ENCODE data around the gene CACNA1A.
A peak's percentile ranks its signal among the peaks of the same experiment; 100 is the strongest.
"Not testable (repeated sequence)": the region's sequence is repeated elsewhere in the genome, so short reads cannot be mapped to it uniquely, and the experiment has no call there.

Gene CACNA1A
- 0.24 to 0.54 (median 0.34) reads per million in 4 donors for total RNA-seq

DNA sequence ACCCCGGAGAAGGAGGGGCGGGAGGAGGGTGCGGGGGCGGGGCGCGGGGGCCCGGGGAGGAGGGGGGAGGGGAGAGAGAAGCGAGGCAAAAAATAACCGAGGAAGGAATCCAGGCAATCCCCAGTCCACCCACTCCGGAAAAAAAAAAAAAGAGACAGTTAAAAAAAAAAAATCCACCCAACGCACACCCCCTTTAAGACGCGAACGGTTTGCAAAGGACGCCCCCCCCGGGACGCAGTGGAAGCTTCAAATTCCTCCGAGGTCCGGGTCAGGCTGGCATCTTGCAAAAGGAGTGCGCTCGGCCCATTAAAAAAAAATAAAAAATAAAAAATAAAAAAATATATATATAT, at the start of gene CACNA1A:
CACNA1A (minus strand) TSS at position 9 of the 350 bp plus-strand sequence. CDS start 255 bp downstream, outside the sequence.
- DNase-seq = no peak

DNA sequence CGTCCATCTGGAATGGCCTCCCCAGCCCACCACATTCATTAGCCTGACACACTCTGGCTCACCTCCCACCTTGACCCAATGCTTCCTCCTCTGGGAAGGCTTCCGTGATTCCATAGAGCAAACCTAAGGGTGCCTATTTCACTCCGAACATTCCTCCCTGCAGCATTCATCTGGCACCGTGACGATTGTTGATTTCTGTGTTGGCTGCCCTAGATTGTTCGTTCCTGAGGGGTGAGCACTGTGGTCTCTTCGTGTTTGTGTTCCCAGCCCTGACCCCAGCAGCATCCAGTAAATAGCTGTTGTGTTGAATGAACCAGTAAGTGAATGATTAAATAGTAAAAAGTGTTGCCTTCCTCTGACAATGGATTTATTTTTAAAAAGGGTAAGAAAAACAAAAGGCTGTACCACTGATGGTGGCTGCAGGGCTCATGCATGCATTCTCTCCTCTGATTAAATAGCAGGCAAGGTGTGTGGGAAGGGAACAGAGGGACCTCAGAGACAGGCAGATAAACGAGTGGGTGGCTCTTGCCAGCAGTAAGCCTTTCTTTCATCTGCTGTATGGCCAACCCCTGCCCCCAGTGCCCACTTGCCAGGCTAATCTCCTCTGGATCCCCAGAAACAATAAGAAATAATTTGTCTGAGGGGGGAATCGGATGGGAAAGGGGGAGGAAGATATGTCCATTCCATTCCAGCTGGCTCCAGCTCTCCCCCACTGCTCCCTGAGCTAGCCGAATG, 48.4 kb upstream of the CACNA1A start:
- DNase-seq = no peak

DNA sequence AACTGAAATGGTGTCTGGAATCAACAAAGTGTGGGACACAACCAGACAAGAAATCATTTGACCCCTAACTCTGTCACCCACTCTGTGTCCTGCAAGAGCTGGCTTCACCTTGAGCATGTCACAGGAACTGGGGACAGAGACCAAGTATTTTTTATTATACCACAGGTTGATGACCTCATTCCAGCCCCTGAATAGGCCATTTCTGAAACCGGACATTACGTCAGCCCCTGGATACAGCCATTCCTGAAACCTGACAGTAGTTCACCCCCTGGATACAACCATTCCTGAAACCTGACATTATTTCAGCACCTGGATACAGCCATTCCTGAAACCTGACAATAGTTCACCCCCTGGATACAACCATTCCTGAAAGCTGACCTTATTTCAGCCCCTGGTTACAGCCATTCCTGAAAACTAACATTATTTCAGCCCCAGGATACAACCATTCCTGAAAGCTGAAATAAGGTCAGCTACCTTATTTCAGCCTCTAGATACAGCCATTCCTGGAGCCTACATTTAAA, 47.7 kb upstream of the CACNA1A start:
- no peak for DNase-seq

DNA sequence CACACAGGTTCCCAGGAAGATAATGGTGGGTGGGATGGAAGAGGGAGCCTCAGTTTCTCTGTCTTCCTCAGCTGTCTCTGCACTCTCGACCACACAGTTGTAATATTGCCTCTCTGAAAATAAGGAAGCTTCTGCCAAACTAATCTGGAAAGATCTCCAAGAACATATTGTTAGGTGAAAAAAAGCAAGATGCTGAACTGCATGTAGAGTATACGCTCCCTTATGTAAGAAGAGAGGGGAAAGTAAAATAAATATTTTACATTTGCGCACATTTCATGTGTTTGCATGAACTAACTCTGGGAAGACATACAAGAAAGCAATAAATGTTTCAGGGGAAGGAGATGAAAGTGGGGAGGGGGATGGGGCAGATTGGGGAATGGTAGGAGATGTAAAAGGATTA, 41.9 kb upstream of the CACNA1A start:
- DNase-seq = no peak

DNA sequence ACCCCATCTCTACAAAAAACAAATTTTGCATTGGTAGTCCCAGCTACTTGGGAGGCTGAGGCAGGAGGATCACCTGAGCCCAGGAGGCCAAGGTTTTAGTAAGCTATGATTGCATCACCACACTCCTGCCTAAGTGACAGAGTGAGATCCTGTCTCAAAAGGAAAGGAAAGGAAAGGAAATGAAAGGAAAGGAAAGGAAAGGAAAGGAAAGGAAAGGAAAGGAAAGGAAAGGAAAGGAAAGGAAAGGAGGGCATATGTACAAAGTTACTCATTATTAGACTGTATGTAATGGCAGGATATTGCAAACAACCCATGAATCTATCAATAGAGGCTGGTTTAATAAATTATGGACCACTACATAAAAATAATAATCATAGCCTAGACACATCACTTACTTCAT, 40.8 kb upstream of the CACNA1A start:
- DNase-seq = no peak

DNA sequence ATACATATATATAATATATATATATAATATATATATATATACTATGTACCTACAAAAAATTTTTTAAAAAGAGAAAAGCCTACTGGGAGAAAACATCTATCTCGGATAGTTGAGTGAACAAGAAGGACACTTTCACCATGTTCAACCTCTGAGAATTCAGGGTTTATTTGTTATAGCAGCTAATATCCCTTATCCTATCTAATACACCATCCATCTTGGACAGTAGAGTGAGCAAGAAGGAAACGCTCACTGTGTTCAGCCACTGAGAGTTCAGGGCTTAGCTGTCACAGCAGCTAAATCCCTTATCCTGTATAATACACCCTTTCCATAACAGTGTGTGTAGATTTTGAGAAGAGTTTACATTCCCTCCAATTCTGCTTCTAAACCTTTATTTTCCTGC, 38.1 kb upstream of the CACNA1A start:
- DNase-seq = no peak

DNA sequence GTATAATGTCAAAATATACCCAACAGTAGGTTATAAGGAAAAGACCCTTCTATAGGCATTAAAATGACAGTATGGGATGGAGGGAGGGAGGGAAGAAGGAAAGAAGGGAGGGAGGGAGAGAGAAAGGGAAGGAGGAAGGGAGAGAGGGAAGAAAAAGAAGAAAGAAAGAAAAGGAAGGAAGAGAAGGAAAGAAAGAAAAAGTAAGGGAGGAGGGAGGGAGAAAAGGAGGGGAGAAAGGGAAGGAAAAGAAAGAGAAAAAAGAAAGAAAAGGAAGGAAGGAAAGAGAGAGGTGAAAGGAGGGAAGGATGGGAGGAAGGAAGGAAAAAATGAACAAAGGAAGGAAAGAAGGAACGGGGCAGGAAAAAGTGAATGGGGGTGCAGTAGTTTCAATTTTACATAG, 35.3 kb upstream of the CACNA1A start:
- no peak for DNase-seq

DNA sequence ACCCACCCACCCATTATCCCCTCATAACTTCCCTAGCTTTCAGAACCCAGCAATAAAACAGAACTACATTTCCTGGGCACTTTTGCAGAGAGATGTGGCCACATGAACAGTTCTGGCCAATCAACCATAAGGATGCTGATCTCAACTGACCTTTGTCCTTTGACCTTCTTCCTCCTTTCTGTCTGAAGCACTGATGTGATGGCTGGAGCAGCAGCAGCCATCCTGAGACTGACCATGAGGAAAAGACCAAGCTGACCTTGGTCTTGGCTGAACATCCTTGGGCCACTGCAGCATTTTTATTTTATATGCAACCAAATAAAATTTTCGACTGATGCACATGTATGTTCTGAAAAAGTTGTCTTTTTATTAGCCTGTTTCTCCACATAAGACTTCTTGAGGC, 33.1 kb upstream of the CACNA1A start:
- DNase-seq = no peak

DNA sequence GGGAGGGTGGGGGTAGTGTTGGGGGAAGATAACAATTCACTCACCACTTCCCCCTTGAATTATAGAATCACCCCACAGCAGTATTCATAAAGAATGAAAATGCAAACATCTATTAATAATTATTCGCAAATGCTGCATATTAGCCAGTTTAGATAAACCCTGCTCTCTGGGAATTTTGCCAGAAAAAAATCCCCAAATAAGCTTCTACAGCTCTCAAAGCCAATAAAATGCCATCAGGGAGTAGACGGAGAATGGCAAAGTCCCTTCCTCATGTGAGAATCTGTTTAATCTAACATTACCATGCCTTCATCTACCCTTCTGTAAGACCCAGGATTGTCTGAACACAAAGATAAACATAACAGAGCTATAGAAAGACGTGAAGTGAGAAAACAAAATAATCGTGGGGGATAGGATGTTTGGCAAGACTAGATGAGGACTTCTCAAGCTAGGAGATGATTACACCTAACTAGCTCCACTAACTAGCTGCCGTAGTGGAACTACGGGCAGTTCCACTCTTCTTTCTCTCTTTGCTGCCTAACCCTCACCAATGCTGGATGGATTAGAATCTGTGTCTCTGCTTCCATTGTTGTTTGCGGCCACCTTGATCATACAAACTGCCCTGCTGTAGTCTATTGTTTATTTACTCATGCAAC, 32.4 kb upstream of the CACNA1A start:
- DNase-seq = no peak

DNA sequence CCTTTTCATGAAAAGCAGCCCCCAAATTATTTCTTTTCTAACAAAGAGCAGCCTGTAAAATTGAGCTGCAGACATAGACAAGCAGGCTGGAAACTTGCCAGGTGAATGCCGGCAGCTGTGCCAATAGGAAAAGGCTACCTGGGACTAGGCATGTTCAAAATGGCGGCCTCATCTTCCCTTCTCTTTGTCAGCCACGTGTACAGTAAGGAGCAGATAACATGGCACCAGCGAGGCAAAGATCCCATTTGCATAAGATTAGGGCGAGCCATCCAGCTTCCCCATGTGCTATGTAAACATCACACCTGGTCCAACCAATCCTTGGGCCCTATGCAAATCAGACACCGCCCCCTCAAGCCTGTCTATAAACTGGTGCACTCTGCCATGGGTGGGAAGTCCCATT, 31.2 kb upstream of the CACNA1A start:
- DNase-seq = no peak

DNA sequence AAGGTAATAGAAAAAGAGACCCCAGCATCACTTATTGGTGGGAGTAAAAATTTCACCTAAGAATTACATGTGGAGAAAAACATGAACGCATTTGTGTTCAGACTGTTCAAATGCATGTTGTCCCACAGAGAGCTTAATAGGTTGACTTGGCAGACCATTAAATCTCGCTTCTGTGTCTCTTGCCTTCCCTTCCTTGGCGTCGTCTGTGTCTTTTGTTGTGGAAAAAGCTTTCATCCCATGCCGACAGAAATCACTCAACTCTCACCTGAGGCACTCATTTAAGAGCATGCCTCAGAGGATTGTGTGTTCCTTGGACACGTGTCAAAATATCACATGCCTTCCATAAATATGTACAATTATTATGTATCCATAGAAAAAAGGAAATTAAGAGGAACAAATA, 24.4 kb upstream of the CACNA1A start:
- DNase-seq = no peak

DNA sequence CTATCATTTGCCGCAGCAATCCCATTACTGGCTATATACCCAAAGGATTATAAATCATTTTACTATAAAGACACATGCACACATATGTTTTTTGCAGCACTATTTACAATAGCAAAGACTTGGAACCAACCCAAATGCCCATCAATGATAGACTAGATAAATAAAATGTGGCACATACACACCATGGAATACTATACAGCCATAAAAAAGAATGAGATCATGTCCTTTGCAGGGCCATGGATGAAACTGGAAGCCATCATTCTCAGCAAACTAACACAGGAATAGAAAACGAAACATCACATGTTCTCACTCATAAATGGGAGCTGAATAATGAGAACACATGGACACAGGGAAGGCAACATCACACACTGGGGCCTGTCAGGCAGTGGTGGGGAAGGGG, 23.4 kb upstream of the CACNA1A start:
- DNase-seq = not testable (repeated sequence)

DNA sequence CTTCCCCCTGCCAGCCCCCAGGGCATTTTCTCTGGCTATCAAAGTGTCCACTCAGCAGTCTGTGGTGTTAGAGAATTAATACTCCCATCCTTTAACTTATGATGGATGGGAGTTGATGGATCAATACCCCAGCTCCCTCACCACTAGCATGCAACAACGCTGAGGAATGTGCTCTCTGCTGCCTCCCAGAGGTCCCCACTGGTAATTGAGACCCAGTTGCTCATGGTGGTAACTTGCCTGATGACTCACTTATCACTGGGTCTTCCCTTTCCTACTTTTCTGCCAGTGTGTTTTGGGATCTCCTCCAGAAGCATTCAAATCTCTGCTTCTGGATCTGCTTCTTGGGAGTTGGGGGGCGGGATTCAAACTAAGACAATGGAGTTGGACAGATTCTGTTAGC, 20.3 kb upstream of the CACNA1A start:
- no peak for DNase-seq

DNA sequence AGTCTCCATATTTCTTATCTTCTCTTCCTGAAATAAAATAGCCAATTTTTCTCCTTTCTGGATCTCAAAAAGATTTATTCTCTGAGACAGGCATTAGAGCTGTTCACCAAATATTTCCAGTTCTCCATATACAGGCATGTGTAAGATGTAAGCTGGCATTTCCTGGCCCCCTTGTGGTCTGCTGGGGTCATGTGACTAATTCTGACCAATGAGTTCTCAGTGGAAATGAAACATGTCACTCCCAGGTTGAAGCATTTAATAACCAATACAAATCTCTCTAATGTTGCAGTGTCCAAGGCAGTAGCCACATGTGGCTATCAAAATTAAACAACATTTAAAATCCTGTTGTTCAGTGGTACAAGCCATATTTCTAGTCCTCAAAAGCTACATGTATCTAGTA, 14.8 kb upstream of the CACNA1A start:
- no peak for DNase-seq

DNA sequence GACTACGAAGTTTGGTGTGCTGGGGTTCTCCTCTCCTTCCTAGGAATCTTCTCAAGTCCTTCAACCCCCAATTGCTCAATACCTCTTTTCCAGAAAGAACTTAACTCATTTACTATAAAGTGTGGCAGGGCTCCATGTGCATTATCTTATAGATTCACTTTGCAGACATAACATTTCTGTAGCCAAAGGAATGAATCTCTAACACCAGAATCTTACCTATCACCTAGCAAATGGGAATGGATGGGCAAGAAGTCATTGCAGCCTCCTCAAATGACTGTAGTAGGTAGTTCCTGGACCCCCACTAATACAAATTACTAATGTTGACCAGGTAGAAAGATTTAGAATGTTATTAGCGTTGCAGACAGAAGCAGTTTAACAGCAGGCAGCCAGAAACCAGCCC, 5.7 kb upstream of the CACNA1A start:
- DNase-seq = no peak

DNA sequence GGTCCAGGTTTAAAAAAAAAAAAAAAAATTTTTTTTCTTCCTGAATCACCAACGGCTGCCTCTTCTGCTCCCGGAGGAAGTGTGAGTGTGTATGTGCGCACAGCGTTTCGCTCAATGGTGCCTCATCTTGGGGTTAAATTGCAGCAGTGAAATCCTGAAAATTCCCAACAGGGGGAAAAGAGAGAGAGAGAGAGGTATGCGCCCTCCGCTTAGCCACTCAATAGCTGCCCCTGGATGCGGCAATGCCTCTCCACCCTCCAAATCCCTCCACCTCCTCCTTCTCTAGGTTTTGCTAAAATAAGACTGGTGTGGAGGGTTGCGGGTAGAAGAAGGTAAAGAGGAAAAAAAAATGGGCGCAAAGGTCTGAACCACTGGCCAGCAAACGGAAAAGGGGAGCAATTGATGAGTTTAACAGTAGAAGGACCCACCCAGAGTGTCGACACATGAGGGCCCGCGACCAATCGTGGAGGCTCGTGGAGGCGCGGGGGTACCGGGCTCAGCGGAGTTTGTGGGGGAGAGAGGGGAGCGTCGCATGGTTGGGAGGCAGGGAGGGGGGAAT, 853 bp upstream of the CACNA1A start:
- DNase-seq = no peak

DNA sequence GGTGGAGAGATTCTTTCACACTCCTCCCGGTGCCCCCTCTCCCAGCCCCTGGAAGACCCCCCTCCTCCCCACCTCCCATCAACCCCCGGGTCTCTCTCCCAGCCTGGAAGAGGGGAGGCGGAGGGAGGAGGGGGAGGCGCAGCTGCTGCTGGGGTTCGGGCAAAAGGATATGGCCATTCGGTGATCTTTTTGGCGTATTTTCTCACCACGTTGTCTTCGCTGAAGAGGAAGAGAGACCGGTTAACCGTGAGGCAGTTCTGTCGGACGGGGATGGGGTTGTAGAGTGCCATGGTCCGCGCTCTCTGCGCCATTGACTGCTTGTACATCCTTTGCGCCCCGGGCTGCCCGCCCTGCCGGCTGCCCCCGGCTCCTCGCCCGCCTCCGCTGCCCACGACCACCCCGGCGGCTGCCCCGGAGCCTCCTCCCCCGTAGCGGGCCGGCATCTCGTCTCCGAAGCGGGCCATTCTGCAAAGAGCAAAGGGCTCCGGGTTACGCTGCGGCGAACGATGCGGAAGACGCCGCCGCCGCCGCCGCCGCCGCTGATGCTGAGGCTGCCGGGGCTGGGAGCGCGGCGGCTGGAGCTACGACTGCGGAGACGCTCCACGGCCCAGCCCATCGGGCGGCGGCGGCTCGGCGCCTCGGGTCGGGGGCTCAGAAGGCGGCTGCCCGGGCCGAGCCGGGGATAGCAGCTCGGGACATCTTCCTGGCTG, 363 bp downstream of the CACNA1A start:
- DNase-seq = peak in 2 of 5 donors; percentile 1 to 4

DNA sequence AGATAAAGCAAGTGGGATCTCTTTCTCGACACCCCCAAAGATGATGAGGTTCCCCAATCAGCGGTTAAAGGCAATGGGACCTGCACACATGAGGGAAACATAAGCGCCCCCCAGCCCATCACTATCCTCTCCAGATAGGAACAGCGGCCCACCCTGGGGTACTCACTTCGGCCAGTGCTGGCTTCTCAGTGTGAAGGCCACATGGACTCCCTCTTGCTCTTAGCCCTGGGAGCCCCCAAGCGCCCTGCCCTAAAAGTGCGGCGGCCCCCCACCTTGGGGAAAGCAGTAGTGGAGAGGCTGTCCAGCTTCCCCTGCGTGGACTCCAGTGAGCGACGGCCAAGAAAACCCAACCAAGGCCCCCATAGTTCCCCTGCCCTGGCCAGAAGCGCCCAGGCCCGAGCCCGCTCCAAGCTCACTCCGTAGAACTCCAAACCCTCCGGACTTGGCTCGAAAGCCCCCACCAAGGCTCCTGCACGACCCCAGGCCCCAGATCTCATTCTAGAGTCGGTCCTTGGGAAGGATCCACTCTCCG, 1.0 kb downstream of the CACNA1A start:
- DNase-seq = no peak

DNA sequence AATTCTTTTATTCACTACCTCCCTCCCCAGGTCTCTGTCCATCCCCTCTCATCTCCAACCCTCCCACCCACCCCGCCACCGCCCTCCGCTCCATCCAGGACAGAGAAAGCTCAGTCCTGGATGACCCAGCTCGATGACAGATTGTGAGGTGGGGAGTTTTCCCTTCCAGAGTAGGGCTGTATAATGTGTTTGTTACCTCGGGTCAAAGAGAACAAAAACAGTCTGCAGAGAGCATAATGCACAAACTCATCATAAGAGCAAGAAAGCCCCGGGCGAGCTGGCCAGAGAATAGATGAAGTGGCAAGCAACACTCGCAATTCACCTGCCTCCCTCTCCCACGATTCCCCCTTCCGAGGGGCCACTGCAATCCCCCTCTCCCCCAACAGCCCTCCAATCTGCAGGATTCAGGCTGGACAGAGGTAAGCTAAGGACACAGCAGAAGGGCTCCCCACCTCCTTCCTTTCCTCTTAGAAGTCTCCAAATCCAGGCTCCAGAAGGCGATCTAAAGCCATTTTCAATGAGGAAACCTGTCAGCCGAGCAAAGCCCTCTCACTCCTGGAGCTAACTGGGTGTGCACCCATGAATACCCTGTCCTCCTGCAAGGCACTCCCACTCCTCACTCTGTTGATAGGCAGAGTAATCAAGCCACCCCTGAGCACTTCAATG, 2.6 kb downstream of the CACNA1A start:
- no peak for DNase-seq

DNA sequence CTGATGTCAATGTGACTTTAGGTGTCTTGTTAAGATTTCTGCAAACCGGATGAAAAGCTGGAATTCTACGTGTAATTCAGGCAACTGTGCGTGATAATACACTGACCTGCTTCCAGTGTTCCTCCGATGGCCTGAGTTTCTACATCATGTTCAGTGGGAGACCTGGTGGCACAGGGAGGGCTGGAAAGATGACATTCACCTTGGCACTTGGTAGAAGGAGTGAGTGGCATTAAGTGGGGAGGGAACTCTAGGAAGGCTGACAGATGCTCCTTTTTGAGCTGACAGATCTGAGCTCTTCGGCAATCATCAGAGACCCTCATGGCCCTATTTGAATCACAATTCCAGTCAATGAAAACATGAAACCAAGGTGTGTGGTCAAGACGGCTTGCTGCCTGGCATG, 4.0 kb downstream of the CACNA1A start:
- DNase-seq = no peak

DNA sequence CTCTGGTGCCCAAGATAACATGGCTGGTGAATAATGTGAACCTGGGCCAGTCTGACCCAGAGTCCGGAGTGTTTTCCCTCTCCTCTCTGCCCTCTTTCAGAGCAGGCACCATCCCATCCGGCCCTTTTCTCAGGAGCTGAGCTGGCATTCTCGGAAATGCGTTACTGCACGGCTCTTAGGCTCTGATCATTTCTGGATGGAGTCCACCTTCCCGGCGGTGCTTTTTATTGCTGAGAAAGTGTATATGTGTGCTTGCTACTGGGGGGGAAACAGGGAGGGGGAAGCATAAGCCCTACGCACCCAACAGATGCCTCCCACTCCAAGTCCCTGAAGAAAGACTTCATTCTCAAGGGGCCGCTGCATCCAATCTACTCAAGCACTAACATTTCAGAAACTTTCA, 6.6 kb downstream of the CACNA1A start:
- no peak for DNase-seq

DNA sequence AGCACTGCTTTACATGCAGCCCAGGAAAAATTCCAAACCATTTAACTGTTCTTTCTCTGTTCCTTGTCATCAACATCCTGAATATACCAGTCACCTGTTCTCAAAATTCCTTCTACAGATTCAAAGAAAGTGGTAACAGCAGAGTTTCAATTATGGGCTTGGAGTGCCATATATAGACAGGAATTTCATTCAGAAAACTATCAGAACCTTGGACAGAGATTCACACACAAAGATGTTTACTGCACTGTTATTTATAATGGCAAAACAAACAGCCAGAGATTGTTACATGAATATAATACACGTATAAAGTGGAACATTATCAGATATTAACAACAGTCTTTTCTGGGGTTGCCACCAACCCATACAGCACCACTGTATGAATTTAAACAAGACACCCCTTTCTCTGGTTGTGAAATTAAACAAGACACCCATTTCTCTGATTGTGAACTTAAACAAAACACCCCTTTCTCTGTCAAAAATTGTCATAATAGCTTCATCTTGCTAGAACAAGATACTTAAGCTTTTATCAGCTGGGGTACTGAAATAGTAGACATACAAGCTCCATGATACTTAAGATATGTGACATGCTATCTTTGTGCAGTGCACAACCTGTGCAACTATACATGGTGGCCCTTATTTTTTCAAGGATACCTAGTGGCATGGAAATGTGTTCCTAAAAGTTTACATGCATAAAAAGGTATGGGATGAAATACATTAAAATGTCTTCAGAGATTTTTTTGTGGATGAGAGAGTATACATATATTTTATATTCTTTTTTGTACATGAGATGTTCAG, 12.6 kb downstream of the CACNA1A start:
- no peak for DNase-seq
